LNCaP clone FGC (cell line): ENCODE results near the gene KIF26A.

ENCODE experiments used
- DNase-seq: peaks from one replicate; pipeline ENCODE4 v3.0.0-alpha.2; 2011; ENCODE audit warnings: low read depth
- H3K4me3 ChIP-seq: 2 replicates; pipeline ENCODE4 v1.5.1; 2011; ENCODE audit warnings: mild to moderate bottlenecking, low read depth, low read length, control low read depth
- CTCF ChIP-seq: IDR thresholded peaks from 2 replicates; pipeline ENCODE4 v1.5.1; 2012; ENCODE audit warnings: mild to moderate bottlenecking; ENCODE audit not compliant: control insufficient read depth, insufficient read depth; ENCODE audit errors: extremely low read depth

KIF26A gene

DNA sequence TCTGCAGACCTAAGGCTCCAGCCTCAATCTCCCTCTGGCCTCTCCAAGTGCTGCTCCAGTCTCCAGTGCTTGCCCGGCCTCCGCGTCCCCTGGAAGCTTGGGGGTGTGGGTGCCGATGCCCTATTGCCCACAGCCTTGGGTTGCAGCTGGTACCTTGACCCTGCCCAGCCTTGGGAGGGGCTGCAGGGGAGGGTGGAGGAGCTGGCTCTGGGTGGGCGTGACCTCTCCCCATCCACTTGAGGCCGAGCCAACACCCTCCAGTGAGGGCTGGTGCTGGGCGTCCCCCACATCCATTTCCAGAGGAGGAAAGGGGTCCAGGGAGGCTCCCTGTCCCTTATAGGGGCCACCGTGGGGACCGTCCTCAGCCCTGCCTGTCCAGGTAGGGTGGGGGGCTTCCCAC is 24.1 kb downstream of the KIF26A start:
- no peak overlapping the region for H3K4me3 ChIP-seq

DNA sequence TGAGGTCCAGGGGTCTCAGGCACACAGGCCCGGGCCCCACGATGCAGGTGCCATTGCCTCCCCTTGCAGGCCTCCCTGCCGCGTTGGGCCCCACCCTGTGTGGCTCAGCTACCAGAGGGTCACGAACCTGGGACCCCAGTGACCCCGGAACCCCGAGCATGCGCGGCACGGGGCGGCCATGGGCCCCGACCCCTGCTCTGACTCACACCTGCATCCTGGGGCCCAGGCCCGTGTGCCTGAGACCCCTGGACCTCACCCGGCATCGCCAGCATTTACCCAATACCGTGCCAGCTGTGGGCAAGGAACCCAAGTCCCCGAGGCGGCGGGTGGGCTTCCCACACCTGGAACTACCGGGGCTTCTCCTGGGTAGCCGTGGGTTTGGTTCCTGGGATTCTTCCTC is 25.2 kb downstream of the KIF26A start:
- no peak for TF ChIP-seq CTCF
- no peak for DNase-seq
- H3K4me3 ChIP-seq, result no peak overlapping the region

More for the DNA sequence above, 24.1 kb downstream of the KIF26A start:
- no peak for DNase-seq
- no peak for TF ChIP-seq CTCF

GRCh38 chr14:104164041-104164440 is 25.7 kb downstream of the KIF26A start:
- 0 out of 2 replicates have a peak, but pooled peaks have one; percentile 21 for TF ChIP-seq CTCF
- H3K4me3 ChIP-seq, result no peak overlapping the region
- no peak for DNase-seq

DNA sequence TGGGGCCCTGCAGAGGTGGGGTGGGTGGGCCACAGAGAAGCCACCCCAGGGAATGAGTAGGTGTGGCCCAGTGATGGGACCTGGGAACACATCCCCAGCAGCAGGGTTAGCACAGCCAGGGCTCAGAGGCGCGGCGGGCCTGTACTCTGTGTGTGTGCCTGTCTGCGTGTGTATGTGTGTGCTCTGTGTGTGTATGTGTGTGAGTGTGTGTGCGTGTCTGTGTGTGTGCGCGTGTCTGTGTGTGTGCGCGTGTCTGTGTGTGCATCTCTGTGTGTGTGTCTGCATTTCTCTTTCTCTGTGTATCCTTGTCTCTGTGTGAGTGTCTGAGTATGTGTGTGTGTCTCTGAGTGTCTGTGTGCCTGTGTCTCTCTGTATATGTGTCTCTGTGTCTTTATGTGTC is 26.1 kb downstream of the KIF26A start:
- DNase-seq, result no peak
- TF ChIP-seq CTCF, result no peak
- no peak overlapping the region for H3K4me3 ChIP-seq

- TF ChIP-seq CTCF, result no peak
- DNase-seq, result no peak
- no peak overlapping the region for H3K4me3 ChIP-seq
Observed at GRCh38 chr14:104166698-104167097, 28.3 kb downstream of the KIF26A start.

DNA sequence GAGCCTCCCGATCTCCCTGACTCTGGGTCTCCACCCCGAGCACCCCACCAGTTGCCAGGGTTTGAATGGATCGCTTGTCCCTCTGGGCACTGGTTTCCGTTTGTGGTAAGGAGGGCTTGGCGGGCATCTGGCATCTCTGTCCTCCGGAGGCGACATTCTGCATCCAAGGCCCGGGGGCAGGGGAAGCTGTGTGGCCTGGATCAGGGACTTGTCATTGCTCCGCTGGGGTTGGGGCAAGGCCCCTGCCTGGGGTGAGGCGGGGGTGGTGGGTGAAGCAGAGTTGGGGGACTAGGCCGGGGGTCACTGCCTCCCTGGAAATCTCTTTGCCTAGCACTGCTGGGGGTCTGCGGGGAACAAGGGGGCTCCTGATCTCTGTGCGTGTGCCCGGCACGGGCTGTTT is 30.2 kb downstream of the KIF26A start:
- no peak for TF ChIP-seq CTCF
- DNase-seq, result no peak
- H3K4me3 ChIP-seq, result no peak overlapping the region

DNA sequence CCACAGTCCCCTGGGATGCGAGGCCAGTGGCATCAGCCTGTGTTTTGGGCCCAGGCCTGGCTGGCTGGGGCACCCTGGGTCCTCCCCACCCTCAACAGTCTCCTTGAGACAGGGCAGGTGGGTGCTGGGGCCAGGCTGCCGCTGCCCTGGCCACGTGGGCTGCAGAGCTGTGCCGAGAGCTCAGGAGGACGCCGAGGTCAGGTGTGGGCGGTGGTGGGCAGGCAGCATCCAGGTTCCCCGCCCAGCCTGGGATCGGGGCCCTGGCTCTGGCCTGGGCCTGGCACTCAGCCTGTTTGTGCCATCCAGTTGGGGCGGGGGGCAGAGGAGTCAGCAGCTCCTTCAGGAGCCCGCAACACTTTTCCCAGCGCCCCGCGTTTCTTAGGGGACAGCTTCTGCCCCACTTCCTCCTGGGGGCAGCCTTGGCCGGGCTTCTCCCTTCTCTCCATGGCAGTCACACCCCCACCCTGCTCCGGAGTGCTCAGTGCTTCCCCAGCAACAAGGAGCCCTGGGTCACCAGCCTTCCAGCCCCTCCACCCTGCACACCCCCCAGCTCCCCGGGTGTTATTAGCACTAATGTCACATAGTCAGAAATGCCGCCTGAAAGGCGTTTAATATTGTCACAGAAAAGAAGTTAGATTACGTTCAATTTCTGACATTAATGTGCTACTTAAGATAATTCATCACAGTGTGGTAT is 30.8 kb downstream of the KIF26A start:
- no peak for TF ChIP-seq CTCF
- no peak for DNase-seq
- no peak overlapping the region for H3K4me3 ChIP-seq
